ENCODE results near the gene GGN. TPM values are rescaled to one million over a fixed set of nuclear protein-coding genes. Genes with fewer than 3 reads are reported as not detected.
A peak's percentile ranks its signal among the peaks of the same experiment; 100 is the strongest.

The GGN gene
- total RNA-seq, 1 experiment from 2014 or later: 1.5 TPM

- Histone ChIP-seq H3K4me2 (ENCODE audit: insufficient read depth, insufficient read length, low read length) (no peak overlapping the region), H4K91ac (ENCODE audit: insufficient read length, low read depth, low read length) (no peak overlapping the region), H2BK12ac (ENCODE audit: insufficient read length, low read depth, low read length) (no peak overlapping the region), H2BK120ac (ENCODE audit: low read depth, low read length, poor library complexity, severe bottlenecking) (no peak overlapping the region), H3K27ac (ENCODE audit: insufficient read length, low read depth, low read length) (no peak overlapping the region), H3K27me3 (ENCODE audit: insufficient read depth, low read length) (no peaks in the 10 kb centered on the region), H3T11ph (ENCODE audit: low read length) (no peak overlapping the region), H3K79me1 (ENCODE audit: insufficient read depth, low read depth, low read length, poor library complexity, severe bottlenecking) (no peaks in the 10 kb centered on the region), H3K23me2 (ENCODE audit: insufficient read length, low read depth, low read length, poor library complexity, severe bottlenecking) (peaks cover 35% of the 10 kb centered on the region), H4K5ac (ENCODE audit: insufficient read length, low read depth, low read length) (no peak overlapping the region), H2BK20ac (ENCODE audit: low read depth, low read length, poor library complexity, severe bottlenecking) (no peak overlapping the region), H3K4ac (ENCODE audit: low read depth, low read length) (no peak overlapping the region), H2AFZ (ENCODE audit: low read length) (no peak overlapping the region), H3K9ac (ENCODE audit: extremely low read depth, insufficient read length, low read length) (no peak overlapping the region), H3K9me3 (ENCODE audit: control insufficient read depth, low read depth, low read length) (no peaks in the 10 kb centered on the region), H2BK5ac (ENCODE audit: insufficient read length, low read length) (no peak overlapping the region), H3K14ac (ENCODE audit: insufficient read depth, low read length) (peak overlapping the region; percentile 66; the same call in 1 of the 2 replicates), H3K23ac (ENCODE audit: insufficient read length, low read depth, low read length) (no peak overlapping the region), H3K56ac (ENCODE audit: insufficient read length, low read depth, low read length) (no peak overlapping the region), H4K8ac (replicated peaks; ENCODE audit: insufficient read length, low read depth, low read length) (no peak overlapping the region), H2AK5ac (ENCODE audit: insufficient read length, low read length) (no peak overlapping the region), H3K18ac (ENCODE audit: insufficient read length, low read depth, low read length) (no peak overlapping the region), H2BK15ac (ENCODE audit: low read depth, low read length) (no peak overlapping the region), H3K79me2 (ENCODE audit: insufficient read depth, low read length) (no peaks in the 10 kb centered on the region; the same call in 1 of the 2 replicates), H4K20me1 (ENCODE audit: control insufficient read depth, insufficient read depth, insufficient read length) (no peaks in the 10 kb centered on the region), H3K4me1 (ENCODE audit: insufficient read depth, low read length) (no peaks in the 10 kb centered on the region; the same call in 1 of the 2 replicates)
- Mint-ChIP-seq H3K27ac (no peak overlapping the region), H3K36me3 (ENCODE audit: insufficient read depth in 1 of 3, low read depth in 3 of 3) (peaks cover 16 to 38% (median 31%) of the 10 kb centered on the region in 3 experiments), H3K9me3 (no peaks in the 10 kb centered on the region), H3K27me3 (ENCODE audit: low read depth) (peaks cover 7% of the 10 kb centered on the region; the same call in 1 of the 2 replicates), H3K4me3 (no peak overlapping the region; a peak in 1 of 5 replicates), H3K4me1 (peaks cover 25 to 36% of the 10 kb centered on the region in 2 experiments)
- TF ChIP-seq CTCF (conservative IDR thresholded peaks at IDR 0.05): no peak
- no peak for DNase-seq
- WGBS (ENCODE audit: extremely low coverage, insufficient read length, low lambda C conversion rate): no CpG with 5 or more reads among the region's 61 CpGs
Measured at GRCh38 chr19:38386300-38386970, 1.4 kb downstream of the GGN start.

Measured in H9 (cell line).